ENCODE data around the gene CASK. TPM values are rescaled to one million over a fixed set of nuclear protein-coding genes. Genes with fewer than 3 reads are reported as not detected.

The CASK gene
- total and polyA plus RNA-seq, 4 experiments from 2014 or later, result 3.8 to 116 (median 68.6) TPM

- intact Hi-C loops (cut with micrococcal nuclease), result no loop called here
- H3K36me3 Mint-ChIP-seq, result no peaks in the 10 kb centered on the region
- H3K4me3 Mint-ChIP-seq, result no peak overlapping the region
Measured at GRCh38 chrX:41475191-41475590, 448.2 kb downstream of the CASK start.

DNA sequence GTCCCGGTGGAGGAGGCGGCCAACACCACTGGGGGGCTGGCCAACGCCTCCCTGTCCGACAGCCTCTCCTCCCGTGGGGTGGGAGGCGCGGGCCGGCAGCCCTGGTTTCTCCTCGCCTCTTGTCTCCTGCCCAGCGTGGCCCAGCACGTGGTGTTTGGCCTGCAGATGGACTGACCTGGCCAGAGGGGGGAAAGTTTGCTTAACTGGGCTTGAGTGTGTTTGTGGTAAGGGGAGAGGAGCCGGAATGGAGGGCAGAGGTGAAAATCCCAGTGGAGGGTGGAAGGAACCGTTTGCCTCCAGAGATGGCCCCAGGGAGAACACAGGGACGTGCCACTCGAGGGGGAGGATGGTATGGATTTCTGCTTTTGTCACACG is 448.6 kb downstream of the CASK start:
- no peaks in the 10 kb centered on the region for H3K9me3 Mint-ChIP-seq
- H3K4me3 Mint-ChIP-seq, result no peak overlapping the region
- Histone ChIP-seq H3K9me3 (ENCODE audit: control insufficient read depth in 1 of 2, low read length in 2 of 2) (no peaks in the 10 kb centered on the region), H3K4me3 (ENCODE audit: low read length in 2 of 2) (no peak overlapping the region), H3K36me3 (ENCODE audit: insufficient read depth, low read length) (no peaks in the 10 kb centered on the region), H3K4me1 (ENCODE audit: insufficient read depth, low read length) (no peaks in the 10 kb centered on the region), H3K27ac (ENCODE audit: low read depth, low read length) (no peak overlapping the region), H3K27me3 (ENCODE audit: insufficient read depth, low read length) (no peaks in the 10 kb centered on the region)
- intact Hi-C loops (cut with micrococcal nuclease), result no loop called here
- POLR2A ChIA-PET (ENCODE audit: partially characterized antibody), result no interaction called here
- no peaks in the 10 kb centered on the region for H3K4me1 Mint-ChIP-seq
- H3K27ac Mint-ChIP-seq, result no peak overlapping the region
- H3K36me3 Mint-ChIP-seq, result no peaks in the 10 kb centered on the region
- CTCF ChIA-PET (ENCODE audit: partially characterized antibody), result no interaction called here
- H3K27me3 Mint-ChIP-seq, result no peaks in the 10 kb centered on the region
- DNase-seq, result no peak

More at GRCh38 chrX:41475191-41475590, 448.2 kb downstream of the CASK start:
- Histone ChIP-seq H3K27me3 (ENCODE audit: insufficient read depth, low read length) (no peaks in the 10 kb centered on the region), H3K4me1 (ENCODE audit: insufficient read depth, low read length) (no peaks in the 10 kb centered on the region), H3K36me3 (ENCODE audit: insufficient read depth, low read length) (no peaks in the 10 kb centered on the region), H3K27ac (ENCODE audit: low read depth, low read length) (no peak overlapping the region), H3K9me3 (ENCODE audit: control insufficient read depth in 1 of 2, low read length in 2 of 2) (no peaks in the 10 kb centered on the region), H3K4me3 (ENCODE audit: low read length in 2 of 2) (no peak overlapping the region)
- Mint-ChIP-seq H3K4me1 (no peaks in the 10 kb centered on the region), H3K27me3 (no peaks in the 10 kb centered on the region), H3K27ac (no peak overlapping the region), H3K9me3 (peaks cover 0 to 1% (median 0%) of the 10 kb centered on the region in 8 donors)
- CTCF ChIA-PET (ENCODE audit: partially characterized antibody), result no interaction called here
- POLR2A ChIA-PET (ENCODE audit: partially characterized antibody), result no interaction called here
- no peak for DNase-seq

GRCh38 chrX:41473936-41474725 is 449.2 kb downstream of the CASK start:
- no peaks in the 10 kb centered on the region for H3K27me3 ChIP-seq (ENCODE audit: insufficient read depth, low read length)
- ChIA-PET CTCF (ENCODE audit: partially characterized antibody) (no interaction called here), POLR2A (ENCODE audit: partially characterized antibody) (no interaction called here)
- Mint-ChIP-seq H3K27me3 (no peaks in the 10 kb centered on the region), H3K4me3 (no peak overlapping the region), H3K4me1 (no peaks in the 10 kb centered on the region), H3K36me3 (no peaks in the 10 kb centered on the region), H3K9me3 (no peaks in the 10 kb centered on the region), H3K27ac (no peak overlapping the region)
- DNase-seq, result no peak
- no peaks in the 10 kb centered on the region for H3K4me1 ChIP-seq (ENCODE audit: insufficient read depth, low read length)
- no peaks in the 10 kb centered on the region for H3K9me3 ChIP-seq (ENCODE audit: control insufficient read depth in 1 of 2, low read length in 2 of 2)
- intact Hi-C loops (cut with micrococcal nuclease), result no loop called here
- H3K27ac ChIP-seq (ENCODE audit: low read depth, low read length), result no peak overlapping the region
- no peak overlapping the region for H3K4me3 ChIP-seq (ENCODE audit: low read length in 2 of 2)
- no peaks in the 10 kb centered on the region for H3K36me3 ChIP-seq (ENCODE audit: insufficient read depth, low read length)

GRCh38 chrX:41472231-41472815 is 451.0 kb downstream of the CASK start:
- H3K27ac ChIP-seq (ENCODE audit: low read depth, low read length), result no peak overlapping the region
- no peak overlapping the region for H3K4me3 ChIP-seq (ENCODE audit: low read length in 2 of 2)
- H3K27me3 ChIP-seq (ENCODE audit: insufficient read depth, low read length), result no peaks in the 10 kb centered on the region
- CTCF ChIA-PET (ENCODE audit: partially characterized antibody), result no interaction called here
- H3K27me3 Mint-ChIP-seq, result no peaks in the 10 kb centered on the region
- POLR2A ChIA-PET (ENCODE audit: partially characterized antibody), result no interaction called here
- no peaks in the 10 kb centered on the region for H3K36me3 ChIP-seq (ENCODE audit: insufficient read depth, low read length)
- H3K27ac Mint-ChIP-seq, result no peak overlapping the region
- DNase-seq, result no peak
- intact Hi-C loops (cut with micrococcal nuclease), result no loop called here
- H3K9me3 ChIP-seq (ENCODE audit: control insufficient read depth in 1 of 2, low read length in 2 of 2), result no peaks in the 10 kb centered on the region
- H3K9me3 Mint-ChIP-seq, result no peaks in the 10 kb centered on the region
- no peaks in the 10 kb centered on the region for H3K36me3 Mint-ChIP-seq
- H3K4me3 Mint-ChIP-seq, result no peak overlapping the region
- no peaks in the 10 kb centered on the region for H3K4me1 Mint-ChIP-seq
- no peaks in the 10 kb centered on the region for H3K4me1 ChIP-seq (ENCODE audit: insufficient read depth, low read length)

DNA sequence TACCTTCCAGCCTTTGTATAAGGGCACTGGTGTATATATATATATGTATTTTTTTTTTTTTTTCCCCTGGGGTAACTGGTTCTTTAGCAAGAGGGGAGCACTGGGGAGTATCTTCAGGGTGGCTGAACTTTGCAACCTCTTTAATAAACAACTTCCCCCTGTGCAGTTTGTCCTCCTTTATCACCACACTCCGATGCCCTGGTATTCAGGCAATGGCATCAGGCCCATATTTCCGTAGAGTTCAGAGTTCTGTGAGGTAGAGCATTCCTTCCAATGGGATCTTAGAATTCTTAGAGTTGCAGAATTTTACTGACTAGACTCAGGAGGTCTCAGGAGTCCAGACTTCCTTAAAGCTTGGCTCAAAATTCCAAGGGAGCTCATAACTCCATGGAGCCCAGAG is 451.6 kb downstream of the CASK start:
- H3K9me3 Mint-ChIP-seq, result no peaks in the 10 kb centered on the region
- CTCF ChIA-PET (ENCODE audit: partially characterized antibody), result no interaction called here
- no peaks in the 10 kb centered on the region for H3K9me3 ChIP-seq (ENCODE audit: control insufficient read depth in 1 of 2, low read length in 2 of 2)
- H3K4me3 ChIP-seq (ENCODE audit: low read length in 2 of 2), result no peak overlapping the region
- POLR2A ChIA-PET (ENCODE audit: partially characterized antibody), result no interaction called here
- intact Hi-C loops (cut with micrococcal nuclease), result no loop called here
- no peaks in the 10 kb centered on the region for H3K36me3 ChIP-seq (ENCODE audit: insufficient read depth, low read length)
- H3K27me3 ChIP-seq (ENCODE audit: insufficient read depth, low read length), result no peaks in the 10 kb centered on the region
- no peak for DNase-seq
- H3K4me1 ChIP-seq (ENCODE audit: insufficient read depth, low read length), result no peaks in the 10 kb centered on the region
- no peaks in the 10 kb centered on the region for H3K4me1 Mint-ChIP-seq
- no peak overlapping the region for H3K27ac ChIP-seq (ENCODE audit: low read depth, low read length)
- no peaks in the 10 kb centered on the region for H3K36me3 Mint-ChIP-seq
- H3K4me3 Mint-ChIP-seq, result no peak overlapping the region
- no peaks in the 10 kb centered on the region for H3K27me3 Mint-ChIP-seq
- no peak overlapping the region for H3K27ac Mint-ChIP-seq

DNA sequence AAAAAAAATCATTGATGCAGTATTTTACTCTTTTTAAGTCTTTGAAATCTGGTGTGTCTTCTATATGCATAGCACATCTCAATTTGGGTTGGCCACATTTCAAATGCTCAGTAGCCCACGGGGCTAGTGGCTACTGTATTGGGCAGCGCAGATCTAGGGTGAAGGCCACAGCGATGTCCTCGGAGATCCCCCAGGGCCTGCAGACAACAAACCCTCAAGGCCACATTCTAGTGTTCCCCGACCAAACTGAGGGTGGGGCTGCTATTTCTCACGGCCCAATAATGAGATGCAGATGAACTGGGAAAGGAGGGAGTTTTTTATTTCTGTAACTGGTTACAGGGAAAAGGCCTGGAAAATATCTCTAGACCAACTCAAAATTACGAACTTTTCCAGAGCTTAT is 452.6 kb downstream of the CASK start:
- Mint-ChIP-seq H3K27ac (no peak overlapping the region), H3K4me3 (no peak overlapping the region), H3K4me1 (no peaks in the 10 kb centered on the region), H3K27me3 (no peaks in the 10 kb centered on the region), H3K36me3 (no peaks in the 10 kb centered on the region), H3K9me3 (no peaks in the 10 kb centered on the region)
- no peak overlapping the region for H3K27ac ChIP-seq (ENCODE audit: low read depth, low read length)
- no peak overlapping the region for H3K4me3 ChIP-seq (ENCODE audit: low read length in 2 of 2)
- H3K9me3 ChIP-seq (ENCODE audit: control insufficient read depth in 1 of 2, low read length in 2 of 2), result no peaks in the 10 kb centered on the region
- ChIA-PET CTCF (ENCODE audit: partially characterized antibody) (no interaction called here), POLR2A (ENCODE audit: partially characterized antibody) (no interaction called here)
- H3K36me3 ChIP-seq (ENCODE audit: insufficient read depth, low read length), result no peaks in the 10 kb centered on the region
- H3K27me3 ChIP-seq (ENCODE audit: insufficient read depth, low read length), result no peaks in the 10 kb centered on the region
- H3K4me1 ChIP-seq (ENCODE audit: insufficient read depth, low read length), result no peaks in the 10 kb centered on the region
- intact Hi-C loops (cut with micrococcal nuclease), result no loop called here
- DNase-seq, result no peak

GRCh38 chrX:41468647-41469323 is 454.6 kb downstream of the CASK start:
- Mint-ChIP-seq H3K4me3 (no peak overlapping the region), H3K9me3 (no peaks in the 10 kb centered on the region)

More at GRCh38 chrX:41468647-41469323, 454.6 kb downstream of the CASK start:
- Mint-ChIP-seq H3K4me1 (no peaks in the 10 kb centered on the region), H3K27me3 (no peaks in the 10 kb centered on the region), H3K27ac (no peak overlapping the region), H3K36me3 (no peaks in the 10 kb centered on the region)
- intact Hi-C loops (cut with micrococcal nuclease), result no loop called here
- CTCF ChIA-PET (ENCODE audit: partially characterized antibody), result no interaction called here
- Histone ChIP-seq H3K9me3 (ENCODE audit: control insufficient read depth in 1 of 2, low read length in 2 of 2) (no peaks in the 10 kb centered on the region), H3K4me1 (ENCODE audit: insufficient read depth, low read length) (no peaks in the 10 kb centered on the region), H3K4me3 (ENCODE audit: low read length in 2 of 2) (no peak overlapping the region), H3K27ac (ENCODE audit: low read depth, low read length) (no peak overlapping the region), H3K27me3 (ENCODE audit: insufficient read depth, low read length) (no peaks in the 10 kb centered on the region), H3K36me3 (ENCODE audit: insufficient read depth, low read length) (no peaks in the 10 kb centered on the region)
- POLR2A ChIA-PET (ENCODE audit: partially characterized antibody), result no interaction called here
- DNase-seq, result no peak
